ENCODE data around the gene TEX55.

GRCh38 chr3:119191800-119192199 is 45.8 kb downstream of the TEX55 start:
- TF ChIP-seq POLR2A (IDR thresholded peaks at IDR 0.05) (no peak), CTCF (IDR thresholded peaks at IDR 0.05) (no peak)

All from lower leg skin (tissue), 3 donors.